Measurements from ENCODE around the gene PRPS1. TPM values are rescaled to one million over a fixed set of nuclear protein-coding genes. Genes with fewer than 3 reads are reported as not detected.

Gene PRPS1
- total and polyA plus RNA-seq, 4 donors = 13.3 to 32.2 (median 26.1) TPM

- no peak overlapping the region for H3K9ac ChIP-seq (ENCODE audit: low read depth in 1 of 2, low read length in 2 of 2)
- H3K9me3 ChIP-seq (ENCODE audit: control insufficient read depth in 4 of 4, low read length in 3 of 4) = no peaks in the 10 kb centered on the region
- no peak for TF ChIP-seq EGR1 (IDR thresholded peaks at IDR 0.05; ENCODE audit: low read depth in 2 of 2)
- no peak for TF ChIP-seq ATF3 (IDR thresholded peaks at IDR 0.05)
- no peak for TF ChIP-seq NR2F2 (IDR thresholded peaks at IDR 0.05)
- no peak for TF ChIP-seq FOXA1 (IDR thresholded peaks at IDR 0.05)
- no peak for TF ChIP-seq GABPA (IDR thresholded peaks at IDR 0.05 in 1 of 2, conservative IDR thresholded peaks at IDR 0.05 in 1 of 2)
- no peak for TF ChIP-seq HNF4A (conservative IDR thresholded peaks at IDR 0.05)
- no peak for TF ChIP-seq FOXA2 (IDR thresholded peaks at IDR 0.05)
- no peak for TF ChIP-seq TAF1 (conservative IDR thresholded peaks at IDR 0.05)
- TF ChIP-seq ZBTB33 (IDR thresholded peaks at IDR 0.05) = no peak
- no peak for TF ChIP-seq RAD21 (IDR thresholded peaks at IDR 0.05)
- TF ChIP-seq REST (IDR thresholded peaks at IDR 0.05) = no peak
- TF ChIP-seq RXRA (IDR thresholded peaks at IDR 0.05) = no peak
- no peak for TF ChIP-seq JUND (IDR thresholded peaks at IDR 0.05)
- no peak for TF ChIP-seq MAX (IDR thresholded peaks at IDR 0.05)
- TF ChIP-seq YY1 (IDR thresholded peaks at IDR 0.05) = no peak
- TF ChIP-seq CTCF (IDR thresholded peaks at IDR 0.05; ENCODE audit: low read depth, low read length, missing input control) = no peak
- TF ChIP-seq HNF4G (IDR thresholded peaks at IDR 0.05) = no peak
- no peaks in the 10 kb centered on the region for H3K4me1 ChIP-seq (ENCODE audit: control insufficient read depth in 4 of 4, insufficient read depth in 4 of 4, low read length in 3 of 4)
- H3K27ac ChIP-seq (ENCODE audit: low read depth in 1 of 2, low read length in 2 of 2) = no peak overlapping the region
- WGBS = 92% methylated on average over 5 of the region's 5 CpGs
- no peak overlapping the region for H3K4me3 ChIP-seq (ENCODE audit: low read depth in 1 of 3, low read length in 3 of 3)
- no peaks in the 10 kb centered on the region for H3K27me3 ChIP-seq (ENCODE audit: control insufficient read depth in 4 of 4, insufficient read depth in 4 of 4, low read length in 3 of 4)
- DNase-seq (ENCODE audit: low spot score) = no peak
- H3K36me3 ChIP-seq (ENCODE audit: control insufficient read depth in 4 of 4, insufficient read depth in 3 of 4, low read depth in 1 of 4, low read length in 3 of 4) = no peaks in the 10 kb centered on the region
Measured at GRCh38 chrX:107691024-107691448, 62.7 kb downstream of the PRPS1 start.

GRCh38 chrX:107699616-107700015, 71.3 kb downstream of the PRPS1 start:
- Histone ChIP-seq H3K4me3 (ENCODE audit: low read depth in 1 of 3, low read length in 3 of 3) (no peak overlapping the region), H3K4me1 (ENCODE audit: control insufficient read depth in 4 of 4, insufficient read depth in 4 of 4, low read length in 3 of 4) (peaks cover 0 to 4% (median 3%) of the 10 kb centered on the region in 4 donors), H3K36me3 (ENCODE audit: control insufficient read depth in 4 of 4, insufficient read depth in 3 of 4, low read depth in 1 of 4, low read length in 3 of 4) (no peaks in the 10 kb centered on the region), H3K9me3 (ENCODE audit: control insufficient read depth in 4 of 4, low read length in 3 of 4) (no peaks in the 10 kb centered on the region), H3K27ac (ENCODE audit: low read depth in 1 of 2, low read length in 2 of 2) (no peak overlapping the region), H3K9ac (ENCODE audit: low read depth in 1 of 2, low read length in 2 of 2) (no peak overlapping the region), H3K27me3 (ENCODE audit: control insufficient read depth in 4 of 4, insufficient read depth in 4 of 4, low read length in 3 of 4) (no peaks in the 10 kb centered on the region)
- DNase-seq (ENCODE audit: low spot score) = no peak
- WGBS = 88% methylated on average over 2 of the region's 2 CpGs
- TF ChIP-seq HNF4A (conservative IDR thresholded peaks at IDR 0.05) (no peak), NR2F2 (IDR thresholded peaks at IDR 0.05) (no peak), TAF1 (conservative IDR thresholded peaks at IDR 0.05) (no peak), REST (IDR thresholded peaks at IDR 0.05) (no peak), RXRA (IDR thresholded peaks at IDR 0.05) (no peak), RAD21 (IDR thresholded peaks at IDR 0.05) (no peak), SP1 (IDR thresholded peaks at IDR 0.05) (no peak), YY1 (IDR thresholded peaks at IDR 0.05) (no peak), MAX (IDR thresholded peaks at IDR 0.05) (no peak), CTCF (IDR thresholded peaks at IDR 0.05; ENCODE audit: low read depth, low read length, missing input control) (no peak), HNF4G (IDR thresholded peaks at IDR 0.05) (no peak)

Data from liver (tissue), 9 donors.